D721Med (cell line): Measurements from ENCODE around the gene GNG7.
"Not testable (repeated sequence)": the region's sequence is repeated elsewhere in the genome, so short reads cannot be mapped to it uniquely, and the experiment has no call there.

Source experiments
- DNase-seq: peaks from one replicate; pipeline ENCODE4 v3.0.0; 2011; ENCODE audit warnings: low spot score; ENCODE audit not compliant: insufficient read length
- FAIRE-seq: peaks from 2 replicates; lab custom pipeline; 2011; peaks lifted over from hg19 to GRCh38; lab: Jason Lieb, UNC
- CTCF ChIP-seq: IDR thresholded peaks from 2 replicates; pipeline ENCODE4 v1.5.1; 2012; ENCODE audit warnings: mild to moderate bottlenecking, control low read depth; ENCODE audit not compliant: insufficient read depth; ENCODE audit errors: missing control alignments

Gene GNG7

GRCh38 chr19:2561221-2561620 is 141.3 kb downstream of the GNG7 start:
- no peak for TF ChIP-seq CTCF
- FAIRE-seq (no peak), DNase-seq (no peak)

DNA sequence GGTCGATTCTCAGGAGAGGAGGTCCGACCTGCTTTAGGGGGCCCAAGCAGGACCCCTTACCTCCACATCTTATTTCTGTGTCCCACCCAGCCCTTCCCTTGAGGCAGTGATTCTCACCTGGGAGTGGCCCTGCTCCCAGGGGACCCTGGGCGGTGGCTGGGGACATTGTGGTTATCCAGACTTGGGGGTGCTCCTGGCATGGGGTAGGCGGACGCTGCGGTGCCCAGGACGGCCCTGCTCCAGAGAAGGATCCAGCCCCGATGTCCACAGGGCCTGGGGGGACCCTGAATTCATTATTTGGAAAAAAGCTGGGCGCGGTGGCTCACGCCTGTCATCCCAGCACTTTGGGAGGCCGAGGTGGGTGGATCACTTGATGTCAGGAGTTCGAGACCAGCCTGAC is 142.1 kb downstream of the GNG7 start:
- no peak for DNase-seq
- no peak for FAIRE-seq

GRCh38 chr19:2558543-2558942 is 144.0 kb downstream of the GNG7 start:
- no peak for TF ChIP-seq CTCF
- no peak for DNase-seq
- no peak for FAIRE-seq

More for the DNA sequence above, 142.1 kb downstream of the GNG7 start:
- TF ChIP-seq CTCF: no peak

- not testable (repeated sequence) for DNase-seq, FAIRE-seq
Observed at GRCh38 chr19:2558131-2558530, 144.4 kb downstream of the GNG7 start.

DNA sequence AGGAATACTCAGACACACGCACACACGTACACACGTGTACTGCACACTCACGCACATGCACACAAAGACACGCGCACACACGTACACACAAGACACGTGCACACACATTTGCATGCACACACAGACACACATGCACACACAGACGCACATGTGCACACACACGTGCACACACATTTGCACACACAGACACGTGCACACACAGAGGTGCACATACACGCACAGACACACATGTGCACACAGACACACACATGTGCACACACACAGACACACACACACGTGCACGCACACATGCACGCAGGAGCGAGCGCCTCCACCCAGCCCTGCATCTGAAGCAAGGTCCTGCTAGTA is 145.4 kb downstream of the GNG7 start:
- no peak for TF ChIP-seq CTCF
- DNase-seq: no peak
- FAIRE-seq: no peak

DNA sequence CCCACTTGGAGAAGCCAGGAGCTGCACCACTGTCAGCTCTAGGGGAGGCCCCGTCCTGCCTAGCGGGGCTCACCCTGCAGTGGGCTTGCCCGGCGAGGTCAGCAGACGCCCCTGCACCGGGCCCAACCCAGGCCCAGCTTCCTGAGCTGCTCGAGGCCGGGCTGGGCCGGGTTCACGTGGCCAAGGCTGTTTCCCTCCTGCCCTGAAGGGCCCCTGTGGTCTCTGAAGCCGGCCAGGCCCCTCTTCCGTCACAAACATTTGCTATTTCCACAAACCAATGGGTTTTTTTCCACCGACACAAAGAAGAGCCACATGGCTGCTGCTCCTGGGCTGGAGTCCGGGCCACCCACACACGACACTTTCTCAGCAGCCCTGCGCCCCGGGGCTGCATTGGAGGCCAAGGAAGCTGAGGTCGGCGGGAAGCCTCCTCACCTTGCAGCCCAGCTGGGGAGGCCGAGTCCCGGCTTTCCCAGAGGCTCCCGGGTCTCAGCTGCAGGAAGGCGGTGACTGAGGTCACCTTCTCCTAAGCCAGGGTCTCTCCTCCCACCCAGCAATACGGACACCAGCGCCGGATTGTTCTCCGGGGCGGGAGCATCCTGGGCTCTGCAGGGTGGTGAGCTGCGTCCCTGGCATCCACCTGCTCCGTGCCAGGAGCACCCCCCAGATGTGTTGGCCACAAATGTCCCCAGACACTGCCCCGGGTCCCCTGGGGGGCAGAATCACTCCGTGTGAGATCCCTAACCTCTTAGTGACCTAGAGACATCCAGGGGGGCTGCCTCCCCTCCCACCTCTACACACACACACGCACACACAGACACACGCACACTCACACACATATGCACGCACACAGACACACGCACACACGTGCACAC is 146.0 kb downstream of the GNG7 start:
- FAIRE-seq: no peak
- no peak for TF ChIP-seq CTCF
- DNase-seq: no peak

GRCh38 chr19:2555422-2556220 is 146.9 kb downstream of the GNG7 start:
- TF ChIP-seq CTCF: no peak
- DNase-seq (no peak), FAIRE-seq (no peak)
